GM12864 (cell line): ENCODE results near the gene PLXNA2.

ENCODE experiments used
- DNase-seq: peaks from one replicate; pipeline ENCODE4 v3.0.0-alpha.2; 2011; ENCODE audit warnings: low read depth
- H3K4me3 ChIP-seq: 2 replicates; pipeline ENCODE4 v1.5.1; 2011; ENCODE audit warnings: mild to moderate bottlenecking, low read depth, low read length, control low read depth
- CTCF ChIP-seq: IDR thresholded peaks from 2 replicates; pipeline ENCODE4 v1.5.1; 2011; ENCODE audit warnings: low read depth, mild to moderate bottlenecking, moderate library complexity, low read length, control low read depth, inconsistent platforms; ENCODE audit errors: missing control alignments

The PLXNA2 gene

DNA sequence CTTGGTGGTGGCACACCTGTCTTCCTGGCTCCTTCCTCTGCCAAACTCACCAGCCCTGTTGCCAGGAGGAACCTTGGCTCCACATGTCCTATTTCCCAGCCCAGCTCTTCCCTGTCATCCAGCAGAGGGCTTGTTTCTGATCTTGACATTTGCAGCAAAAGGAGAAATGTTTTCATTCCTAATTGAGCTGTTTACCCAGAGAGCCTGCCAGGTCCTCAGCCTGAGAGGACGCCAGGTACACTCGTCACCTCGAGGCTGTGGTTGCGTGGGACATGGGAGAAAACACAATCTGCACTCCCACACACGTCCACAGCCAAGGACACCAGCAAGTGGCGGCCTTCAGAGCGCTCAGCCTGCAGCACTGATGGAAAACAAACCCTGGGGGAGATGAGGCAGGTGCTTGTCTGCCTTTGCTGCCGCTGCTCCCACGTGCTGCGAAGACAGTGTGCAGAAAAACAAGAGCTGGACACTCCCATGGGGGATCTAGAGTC, 200.4 kb downstream of the PLXNA2 start:
- DNase-seq = no peak
- no peak for TF ChIP-seq CTCF
- no peak overlapping the region for H3K4me3 ChIP-seq

- no peak overlapping the region for H3K4me3 ChIP-seq
- TF ChIP-seq CTCF = no peak
- no peak for DNase-seq
Measured at GRCh38 chr1:208042868-208043267, 201.3 kb downstream of the PLXNA2 start.

GRCh38 chr1:208042041-208042615, 202.1 kb downstream of the PLXNA2 start:
- DNase-seq = no peak
- H3K4me3 ChIP-seq = no peak overlapping the region
- TF ChIP-seq CTCF = no peak

GRCh38 chr1:208041505-208041904, 202.7 kb downstream of the PLXNA2 start:
- no peak overlapping the region for H3K4me3 ChIP-seq
- TF ChIP-seq CTCF = no peak
- no peak for DNase-seq

- no peak for TF ChIP-seq CTCF
- no peak overlapping the region for H3K4me3 ChIP-seq
- no peak for DNase-seq
Measured at GRCh38 chr1:208040821-208041297, 203.3 kb downstream of the PLXNA2 start.

- DNase-seq = no peak
- no peak overlapping the region for H3K4me3 ChIP-seq
- no peak for TF ChIP-seq CTCF
Measured at GRCh38 chr1:208039536-208040332, 204.4 kb downstream of the PLXNA2 start.
